KMS-11 (cell line): ENCODE measurements around the gene LPAR5.

Source experiments
- H2AFZ ChIP-seq: fragments of 200-600 bp; sonication (generic); 2 replicates; pipeline ENCODE4 v1.6.1; 2016; ENCODE audit warnings: antibody characterized with exemption, mixed run types, low read depth
- H3K27ac ChIP-seq: fragments of 200-600 bp; sonication (generic); 2 replicates; pipeline ENCODE4 v1.6.1; 2016; ENCODE audit warnings: mild to moderate bottlenecking, mixed run types
- H3K27me3 ChIP-seq: fragments of 200-600 bp; sonication (generic); 2 replicates; pipeline ENCODE4 v1.6.1; 2017; ENCODE audit warnings: mild to moderate bottlenecking, low read depth, mixed run types, moderate library complexity; ENCODE audit not compliant: insufficient read depth
- H3K36me3 ChIP-seq: fragments of 200-600 bp; sonication (generic); 2 replicates; pipeline ENCODE4 v1.6.1; 2017; ENCODE audit warnings: mild to moderate bottlenecking, mixed run types; ENCODE audit not compliant: insufficient read depth
- H3K4me1 ChIP-seq: fragments of 200-600 bp; sonication (generic); 2 replicates; pipeline ENCODE4 v1.6.1; 2016; ENCODE audit warnings: mild to moderate bottlenecking, low read depth, mixed run types; ENCODE audit not compliant: poor library complexity, severe bottlenecking
- H3K4me2 ChIP-seq: fragments of 200-600 bp; sonication (generic); 2 replicates; pipeline ENCODE4 v1.7.0; 2016; ENCODE audit warnings: mild to moderate bottlenecking, mixed run types
- H3K4me3 ChIP-seq: fragments of 200-600 bp; sonication (generic); IDR thresholded peaks from 2 replicates; pipeline ENCODE4 v1.6.1; 2017; ENCODE audit warnings: low read depth, low read length, mixed read lengths; ENCODE audit not compliant: insufficient read depth
- H3K79me2 ChIP-seq: fragments of 200-600 bp; sonication (generic); 2 replicates; pipeline ENCODE4 v1.6.1; 2016; ENCODE audit warnings: low read depth, mixed run types; ENCODE audit not compliant: insufficient read depth
- H3K9ac ChIP-seq: fragments of 200-600 bp; sonication (generic); 2 replicates; pipeline ENCODE4 v1.6.1; 2016; ENCODE audit warnings: mild to moderate bottlenecking, mixed run types
- H4K20me1 ChIP-seq: fragments of 200-600 bp; sonication (generic); 2 replicates; pipeline ENCODE4 v1.6.1; 2016; ENCODE audit warnings: mild to moderate bottlenecking, mixed run types; ENCODE audit not compliant: insufficient read depth
- CTCF ChIP-seq: fragments of 200-600 bp; sonication (generic); conservative IDR thresholded peaks from 2 replicates; pipeline ENCODE4 v1.6.1; 2017; ENCODE audit warnings: low read depth, mild to moderate bottlenecking, antibody characterized with exemption, low read length, moderate library complexity, mixed read lengths

The LPAR5 gene

DNA sequence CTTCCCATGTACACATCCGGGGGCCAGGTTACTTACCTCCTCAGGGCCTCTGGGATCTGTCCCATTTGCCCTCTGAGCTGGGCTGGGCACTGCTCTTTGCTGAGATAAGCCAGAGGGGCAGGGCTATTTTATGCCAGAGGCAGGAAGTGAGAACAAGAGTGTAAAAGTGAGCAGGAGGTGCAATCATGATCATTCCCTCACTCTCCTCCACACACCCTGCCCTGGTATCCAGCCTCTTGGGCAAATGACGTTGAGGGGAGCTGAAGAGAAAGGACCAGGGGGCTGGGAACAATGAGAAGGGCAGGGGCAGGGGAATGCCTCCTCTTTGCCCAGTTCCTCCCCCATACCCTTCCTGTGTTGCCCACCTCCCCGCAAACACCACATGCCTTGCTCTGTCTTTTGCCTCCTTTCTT is 4.2 kb downstream of the LPAR5 start:
- Histone ChIP-seq H3K4me3 (no peak overlapping the region), H3K4me1 (no peaks in the 10 kb centered on the region), H3K4me2 (no peak overlapping the region), H3K27me3 (no peaks in the 10 kb centered on the region; the same call in 1 of the 2 replicates), H4K20me1 (no peaks in the 10 kb centered on the region), H3K9ac (no peak overlapping the region), H3K27ac (no peak overlapping the region), H3K79me2 (no peaks in the 10 kb centered on the region), H2AFZ (no peak overlapping the region), H3K36me3 (no peaks in the 10 kb centered on the region)
- TF ChIP-seq CTCF: no peak

GRCh38 chr12:6630736-6631135 is 5.0 kb downstream of the LPAR5 start:
- Histone ChIP-seq H3K36me3 (no peaks in the 10 kb centered on the region), H3K4me2 (no peak overlapping the region), H3K79me2 (no peaks in the 10 kb centered on the region), H2AFZ (no peak overlapping the region), H3K27me3 (no peaks in the 10 kb centered on the region; the same call in 1 of the 2 replicates), H3K27ac (no peak overlapping the region), H4K20me1 (no peaks in the 10 kb centered on the region), H3K9ac (no peak overlapping the region), H3K4me3 (no peak overlapping the region), H3K4me1 (no peaks in the 10 kb centered on the region)
- TF ChIP-seq CTCF: no peak

DNA sequence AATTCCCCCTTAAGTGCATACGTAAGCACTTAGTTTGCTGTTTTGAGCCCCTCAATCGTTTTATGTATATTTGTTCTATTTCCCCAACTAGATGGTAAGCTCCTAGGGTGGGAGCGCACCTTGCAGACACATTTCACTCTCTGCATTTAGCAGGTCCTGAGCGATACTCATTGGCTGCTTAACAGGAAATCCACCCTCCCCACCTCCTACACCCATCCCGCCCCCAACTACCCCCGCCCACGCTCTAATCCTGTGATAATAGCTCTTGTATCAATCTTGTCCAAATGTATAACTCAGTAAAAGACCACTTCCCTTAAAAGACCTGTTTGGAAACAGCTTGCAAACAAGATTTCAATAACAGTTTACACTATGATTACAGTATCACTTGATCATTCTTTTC is 8.1 kb downstream of the LPAR5 start:
- H3K9ac ChIP-seq: no peak overlapping the region
- H3K79me2 ChIP-seq: no peaks in the 10 kb centered on the region
- H3K4me1 ChIP-seq: no peaks in the 10 kb centered on the region
- H2AFZ ChIP-seq: no peak overlapping the region
- H3K27me3 ChIP-seq: no peaks in the 10 kb centered on the region; the same call in 1 of the 2 replicates
- TF ChIP-seq CTCF: no peak
- no peak overlapping the region for H3K27ac ChIP-seq
- no peak overlapping the region for H3K4me2 ChIP-seq
- no peaks in the 10 kb centered on the region for H3K36me3 ChIP-seq
- H4K20me1 ChIP-seq: no peaks in the 10 kb centered on the region
- no peak overlapping the region for H3K4me3 ChIP-seq

- Histone ChIP-seq H3K36me3 (no peaks in the 10 kb centered on the region), H4K20me1 (no peaks in the 10 kb centered on the region), H3K4me1 (no peaks in the 10 kb centered on the region), H3K4me2 (no peak overlapping the region), H2AFZ (no peak overlapping the region), H3K27ac (no peak overlapping the region), H3K79me2 (no peaks in the 10 kb centered on the region), H3K4me3 (no peak overlapping the region), H3K9ac (no peak overlapping the region), H3K27me3 (no peaks in the 10 kb centered on the region)
- TF ChIP-seq CTCF: no peak
Observed at GRCh38 chr12:6626654-6627283, 9.0 kb downstream of the LPAR5 start.
